Measurements from ENCODE around the gene MAP7D2.
"Not testable (repeated sequence)": the region's sequence is repeated elsewhere in the genome, so short reads cannot be mapped to it uniquely, and the experiment has no call there.

Gene MAP7D2

DNA sequence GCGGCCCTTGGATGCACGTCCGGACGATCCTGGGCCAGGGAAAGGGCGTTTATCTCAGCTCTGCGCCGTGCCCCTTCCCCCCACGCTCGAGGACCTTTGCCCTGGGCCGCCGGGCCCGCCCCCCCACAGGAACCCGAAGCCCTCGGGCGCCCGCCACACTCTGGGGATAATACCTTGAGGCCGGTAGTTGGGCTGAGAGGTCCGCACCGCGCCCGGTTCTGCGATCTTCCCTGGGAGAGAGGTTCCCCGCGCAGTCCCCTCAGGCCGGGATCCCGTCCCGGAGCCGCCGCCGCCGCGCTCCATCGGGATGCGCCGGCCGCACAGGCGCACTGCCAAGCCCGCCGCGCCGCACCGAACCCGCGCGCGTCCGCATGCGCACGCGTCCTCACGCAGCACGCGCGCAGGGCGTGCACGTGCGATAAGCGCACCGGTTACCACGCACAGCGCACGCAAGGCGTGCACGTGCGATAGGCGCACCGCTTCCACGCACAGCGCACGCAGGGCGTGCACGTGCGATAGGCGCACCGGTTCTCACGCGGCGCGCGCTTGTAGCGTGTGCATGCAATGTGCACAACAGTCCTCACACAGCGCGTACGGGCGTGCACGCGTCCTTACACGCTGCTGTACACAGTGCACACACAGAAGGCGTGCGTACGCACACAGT lies at the start of gene MAP7D2:
Gene MAP7D2, minus strand, starts transcription at position 331 of the 664 bp plus-strand sequence. Its CDS starts 28 bp downstream, at position 303.
- Histone ChIP-seq H3F3A (ENCODE audit: insufficient read depth, low read length) (no peaks in the 10 kb centered on the region), H3K36me3 (replicated peaks; ENCODE audit: insufficient read depth, low read length) (no peaks in the 10 kb centered on the region), H3K9me2 (replicated peaks; ENCODE audit: insufficient read depth, low read length) (no peaks in the 10 kb centered on the region), H3K27me3 (replicated peaks; ENCODE audit: insufficient read depth, low read length) (no peaks in the 10 kb centered on the region), H3K79me2 (ENCODE audit: low read length) (no peaks in the 10 kb centered on the region), H4K20me1 (ENCODE audit: insufficient read depth, low read length) (no peaks in the 10 kb centered on the region), H3K27ac (ENCODE audit: low read length) (no peak within 1 kb of the TSS), H3K9me3 (replicated peaks; ENCODE audit: insufficient read depth, low read length) (no peaks in the 10 kb centered on the region), H2AFZ (ENCODE audit: low read length) (no peak within 1 kb of the TSS), H3K9ac (ENCODE audit: low read length) (no peak within 1 kb of the TSS), H3K4me1 (ENCODE audit: low read length) (peaks cover 5% of the 10 kb centered on the region; the same call in 1 of the 2 replicates), H3K4me2 (ENCODE audit: low read depth, low read length) (no peak within 1 kb of the TSS), H3K4me3 (ENCODE audit: low read length) (no peak within 1 kb of the TSS)
- DNase-seq: no peak
- TF ChIP-seq, protein P1, sequence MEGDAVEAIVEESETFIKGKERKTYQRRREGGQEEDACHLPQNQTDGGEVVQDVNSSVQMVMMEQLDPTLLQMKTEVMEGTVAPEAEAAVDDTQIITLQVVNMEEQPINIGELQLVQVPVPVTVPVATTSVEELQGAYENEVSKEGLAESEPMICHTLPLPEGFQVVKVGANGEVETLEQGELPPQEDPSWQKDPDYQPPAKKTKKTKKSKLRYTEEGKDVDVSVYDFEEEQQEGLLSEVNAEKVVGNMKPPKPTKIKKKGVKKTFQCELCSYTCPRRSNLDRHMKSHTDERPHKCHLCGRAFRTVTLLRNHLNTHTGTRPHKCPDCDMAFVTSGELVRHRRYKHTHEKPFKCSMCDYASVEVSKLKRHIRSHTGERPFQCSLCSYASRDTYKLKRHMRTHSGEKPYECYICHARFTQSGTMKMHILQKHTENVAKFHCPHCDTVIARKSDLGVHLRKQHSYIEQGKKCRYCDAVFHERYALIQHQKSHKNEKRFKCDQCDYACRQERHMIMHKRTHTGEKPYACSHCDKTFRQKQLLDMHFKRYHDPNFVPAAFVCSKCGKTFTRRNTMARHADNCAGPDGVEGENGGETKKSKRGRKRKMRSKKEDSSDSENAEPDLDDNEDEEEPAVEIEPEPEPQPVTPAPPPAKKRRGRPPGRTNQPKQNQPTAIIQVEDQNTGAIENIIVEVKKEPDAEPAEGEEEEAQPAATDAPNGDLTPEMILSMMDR (IDR thresholded peaks at IDR 0.05; ENCODE audit: low read length): no peak
- TF ChIP-seq EZH2phosphoT487 (IDR thresholded peaks at IDR 0.05; ENCODE audit: low read length): no peak
- no peak for TF ChIP-seq EZH2 (optimal IDR thresholded peaks at IDR 0.05; ENCODE audit: low read depth, low read length)

DNA sequence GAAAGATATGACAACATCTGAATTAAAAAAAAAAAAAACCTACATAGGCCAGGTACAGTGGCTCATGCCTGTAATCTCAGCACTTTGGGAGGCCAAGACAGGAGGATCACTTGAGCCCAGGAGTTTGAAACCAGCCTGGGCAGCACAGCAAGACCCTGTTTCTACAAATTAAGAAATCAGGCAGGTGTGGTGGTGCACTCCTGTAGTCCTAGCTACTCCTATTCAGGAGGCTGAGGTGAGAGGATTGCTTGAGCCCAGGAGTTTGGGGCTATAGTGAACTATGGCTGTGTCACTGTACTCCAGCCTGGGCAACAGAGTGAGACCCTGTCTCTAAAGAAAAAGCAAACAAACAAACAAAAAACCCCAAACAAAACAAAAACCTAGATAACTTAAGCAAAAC lies 45.8 kb upstream of the MAP7D2 start:
- H3F3A ChIP-seq (ENCODE audit: insufficient read depth, low read length); H3K4me2 ChIP-seq (ENCODE audit: low read depth, low read length); H3K27ac ChIP-seq (ENCODE audit: low read length); H3K9me3 ChIP-seq (replicated peaks; ENCODE audit: insufficient read depth, low read length); H4K20me1 ChIP-seq (ENCODE audit: insufficient read depth, low read length); H3K27me3 ChIP-seq (replicated peaks; ENCODE audit: insufficient read depth, low read length); H3K9ac ChIP-seq (ENCODE audit: low read length); DNase-seq; H3K36me3 ChIP-seq (replicated peaks; ENCODE audit: insufficient read depth, low read length); H3K9me2 ChIP-seq (replicated peaks; ENCODE audit: insufficient read depth, low read length); H2AFZ ChIP-seq (ENCODE audit: low read length); H3K4me1 ChIP-seq (ENCODE audit: low read length); H3K4me3 ChIP-seq (ENCODE audit: low read length); H3K79me2 ChIP-seq (ENCODE audit: low read length): not testable (repeated sequence)

DNA sequence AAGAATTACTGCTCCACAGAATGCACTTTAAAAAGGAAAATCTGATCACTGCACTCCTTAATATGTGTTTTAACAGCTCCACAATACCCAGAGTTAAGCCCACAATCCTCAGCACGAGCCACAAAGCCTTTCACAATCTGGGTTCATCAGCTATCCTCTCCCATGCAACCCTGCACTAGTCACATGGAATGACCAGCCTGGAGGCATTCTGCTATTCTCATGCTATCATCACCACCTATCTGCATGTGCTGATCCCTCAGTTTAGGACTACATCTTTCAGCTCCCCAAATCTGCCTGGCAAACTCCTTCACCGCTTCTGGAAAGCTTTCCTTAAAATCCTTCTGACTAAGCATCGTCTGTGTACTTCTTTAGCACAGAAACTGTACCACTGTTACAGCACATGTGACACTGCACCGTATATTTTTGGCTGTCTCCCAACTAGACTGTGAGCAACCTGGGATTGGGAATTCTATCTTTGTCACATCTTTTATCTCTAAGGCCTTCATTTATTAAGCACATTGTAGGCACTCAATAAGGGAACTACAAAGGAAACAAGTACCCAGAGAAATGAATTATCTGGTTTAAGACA lies 43.2 kb upstream of the MAP7D2 start:
- H4K20me1 ChIP-seq (ENCODE audit: insufficient read depth, low read length): no peaks in the 10 kb centered on the region
- no peak overlapping the region for H3K4me3 ChIP-seq (ENCODE audit: low read length)
- TF ChIP-seq, protein P1 (IDR thresholded peaks at IDR 0.05; ENCODE audit: low read length): no peak
- TF ChIP-seq EZH2phosphoT487 (IDR thresholded peaks at IDR 0.05; ENCODE audit: low read length) (no peak), EZH2 (optimal IDR thresholded peaks at IDR 0.05; ENCODE audit: low read depth, low read length) (no peak)
- H3K27ac ChIP-seq (ENCODE audit: low read length): no peak overlapping the region
- no peaks in the 10 kb centered on the region for H3K27me3 ChIP-seq (replicated peaks; ENCODE audit: insufficient read depth, low read length)
- H3K36me3 ChIP-seq (replicated peaks; ENCODE audit: insufficient read depth, low read length): no peaks in the 10 kb centered on the region
- H3K9me2 ChIP-seq (replicated peaks; ENCODE audit: insufficient read depth, low read length): no peaks in the 10 kb centered on the region
- no peak overlapping the region for H2AFZ ChIP-seq (ENCODE audit: low read length)
- no peaks in the 10 kb centered on the region for H3K4me1 ChIP-seq (ENCODE audit: low read length)
- no peak overlapping the region for H3K4me2 ChIP-seq (ENCODE audit: low read depth, low read length)
- H3K9ac ChIP-seq (ENCODE audit: low read length): no peak overlapping the region
- no peaks in the 10 kb centered on the region for H3K9me3 ChIP-seq (replicated peaks; ENCODE audit: insufficient read depth, low read length)
- no peak for DNase-seq
- H3F3A ChIP-seq (ENCODE audit: insufficient read depth, low read length): no peaks in the 10 kb centered on the region
- no peaks in the 10 kb centered on the region for H3K79me2 ChIP-seq (ENCODE audit: low read length)

DNA sequence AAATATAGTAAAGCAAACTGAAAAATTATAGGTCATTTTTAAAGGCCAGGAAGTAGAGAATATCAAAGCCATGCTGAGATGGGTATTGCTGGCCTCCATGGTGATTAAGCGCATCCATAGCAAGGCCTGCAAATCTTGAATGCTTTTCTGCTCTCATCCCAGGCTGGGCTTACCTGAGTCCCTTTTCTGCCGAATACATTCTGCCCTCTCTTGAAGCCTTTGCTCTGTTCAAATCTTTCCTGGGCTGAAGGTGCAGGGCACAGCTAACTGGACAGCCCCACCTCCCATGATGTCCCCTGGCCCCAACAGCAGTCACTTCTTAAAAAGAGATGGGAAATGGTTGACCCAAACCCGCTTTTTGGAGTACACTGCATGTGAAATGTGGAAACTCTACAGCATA lies 35.0 kb upstream of the MAP7D2 start:
- Histone ChIP-seq H3K27me3 (replicated peaks; ENCODE audit: insufficient read depth, low read length) (no peaks in the 10 kb centered on the region), H3K4me1 (ENCODE audit: low read length) (no peaks in the 10 kb centered on the region), H3K79me2 (ENCODE audit: low read length) (no peaks in the 10 kb centered on the region), H3K9me3 (replicated peaks; ENCODE audit: insufficient read depth, low read length) (no peaks in the 10 kb centered on the region), H3F3A (ENCODE audit: insufficient read depth, low read length) (no peaks in the 10 kb centered on the region), H4K20me1 (ENCODE audit: insufficient read depth, low read length) (no peaks in the 10 kb centered on the region), H3K9ac (ENCODE audit: low read length) (no peak overlapping the region), H3K27ac (ENCODE audit: low read length) (no peak overlapping the region), H3K9me2 (replicated peaks; ENCODE audit: insufficient read depth, low read length) (no peaks in the 10 kb centered on the region), H3K4me3 (ENCODE audit: low read length) (no peak overlapping the region), H2AFZ (ENCODE audit: low read length) (no peak overlapping the region), H3K4me2 (ENCODE audit: low read depth, low read length) (no peak overlapping the region), H3K36me3 (replicated peaks; ENCODE audit: insufficient read depth, low read length) (no peaks in the 10 kb centered on the region)
- TF ChIP-seq, protein P1 (IDR thresholded peaks at IDR 0.05; ENCODE audit: low read length): no peak
- TF ChIP-seq EZH2phosphoT487 (IDR thresholded peaks at IDR 0.05; ENCODE audit: low read length) (no peak), EZH2 (optimal IDR thresholded peaks at IDR 0.05; ENCODE audit: low read depth, low read length) (no peak)
- no peak for DNase-seq

Measured in MM.1S (cell line).